HG02763 (cell line): ENCODE measurements around the gene ZBTB25.

ENCODE experiments used
- ATAC-seq: cut with Tn5 transposase; IDR thresholded peaks from one replicate; pipeline ENCODE4 v1.9.1; 2021; ENCODE audit warnings: mild to moderate bottlenecking, moderate library complexity; ENCODE audit not compliant: unreplicated experiment

Gene ZBTB25, protein sequence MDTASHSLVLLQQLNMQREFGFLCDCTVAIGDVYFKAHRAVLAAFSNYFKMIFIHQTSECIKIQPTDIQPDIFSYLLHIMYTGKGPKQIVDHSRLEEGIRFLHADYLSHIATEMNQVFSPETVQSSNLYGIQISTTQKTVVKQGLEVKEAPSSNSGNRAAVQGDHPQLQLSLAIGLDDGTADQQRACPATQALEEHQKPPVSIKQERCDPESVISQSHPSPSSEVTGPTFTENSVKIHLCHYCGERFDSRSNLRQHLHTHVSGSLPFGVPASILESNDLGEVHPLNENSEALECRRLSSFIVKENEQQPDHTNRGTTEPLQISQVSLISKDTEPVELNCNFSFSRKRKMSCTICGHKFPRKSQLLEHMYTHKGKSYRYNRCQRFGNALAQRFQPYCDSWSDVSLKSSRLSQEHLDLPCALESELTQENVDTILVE

GRCh38 chr14:64503434-64504309 lies at the start of gene ZBTB25:
TSS of gene ZBTB25 (minus strand) at chr14:64503838. CDS start at chr14:64490533, 13,305 bp downstream.
- ATAC-seq, result peak; percentile 60

DNA sequence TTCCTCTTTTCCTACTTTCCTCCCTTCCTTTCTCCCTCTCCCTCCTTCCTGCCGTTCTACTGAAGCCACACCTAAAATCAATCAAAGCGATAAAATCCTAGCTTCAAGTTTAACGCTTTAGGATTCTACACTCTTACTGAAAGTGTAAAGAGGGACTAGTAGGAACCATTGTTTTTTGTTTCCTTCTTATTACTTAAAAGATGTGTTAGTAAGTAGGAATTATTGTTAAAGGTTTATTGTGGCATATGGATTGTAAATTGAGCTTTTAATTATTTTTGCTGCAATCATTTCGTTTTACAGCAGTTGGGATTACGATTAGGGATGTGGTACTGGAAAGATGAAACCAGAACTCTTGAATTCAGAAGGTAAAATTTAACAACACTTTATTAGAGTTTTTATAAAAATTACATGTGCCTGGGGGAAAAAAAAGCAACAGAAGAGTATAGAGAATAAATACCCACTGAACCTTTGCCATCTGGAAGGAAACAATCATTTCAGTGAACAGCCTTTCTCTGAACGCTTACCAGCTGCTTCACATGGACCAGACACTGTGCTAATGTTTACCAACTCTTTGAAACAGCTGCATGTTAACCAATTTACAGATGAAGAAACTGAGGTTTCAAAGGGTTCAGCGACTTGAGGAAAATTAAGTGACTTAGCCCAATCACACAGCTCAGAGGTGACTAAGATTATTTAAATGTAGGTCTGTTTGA lies 47.1 kb upstream of the ZBTB25 start:
- ATAC-seq, result no peak

DNA sequence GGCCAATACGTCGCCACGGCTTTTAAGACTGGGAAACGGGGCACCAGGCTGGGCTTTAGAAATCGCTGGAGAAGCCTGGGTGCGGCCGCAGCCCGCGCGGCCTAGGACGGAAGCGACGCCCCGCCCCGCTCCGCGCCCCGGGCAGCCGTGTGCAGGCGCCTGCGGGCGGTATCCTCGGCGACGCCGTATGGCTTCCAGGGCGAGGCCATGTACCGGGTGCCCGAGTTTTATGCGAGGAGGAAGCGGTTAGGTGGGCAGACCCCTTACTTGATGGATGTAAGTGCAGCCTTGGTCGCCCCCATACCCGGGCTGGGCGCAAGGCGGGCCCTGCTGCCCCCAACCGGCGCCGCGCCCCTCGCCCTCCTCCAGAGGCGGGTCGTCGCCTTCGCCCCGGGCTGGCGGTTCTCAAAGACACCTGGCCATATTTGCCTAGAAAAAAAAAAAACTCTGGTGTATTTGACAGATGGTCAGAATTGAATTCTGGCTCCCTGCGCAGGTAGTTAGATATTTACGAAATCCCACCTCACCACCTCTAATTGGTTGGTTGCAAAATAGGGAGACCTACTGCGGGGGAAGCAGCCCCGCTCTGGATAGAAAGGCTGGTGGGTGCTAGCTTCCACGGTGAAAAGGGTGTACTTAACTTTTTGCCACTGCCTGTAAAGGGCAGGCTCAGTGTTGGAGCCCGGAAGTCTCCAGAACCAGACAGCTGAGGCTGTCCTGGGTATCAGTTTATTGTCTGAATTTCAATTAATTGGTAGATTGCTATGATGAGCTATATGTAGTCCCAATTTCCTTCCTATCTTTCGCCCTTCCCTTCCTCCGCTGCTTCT lies 46.4 kb upstream of the ZBTB25 start, which contains the start of gene PPP1R36:
Gene PPP1R36 (plus strand): TSS at position 171 of the 830 bp plus-strand sequence. CDS start 37 bp downstream, at position 208.
- ATAC-seq, result no peak

- ATAC-seq, result no peak
Observed at GRCh38 chr14:64549016-64549415, 45.4 kb upstream of the ZBTB25 start.

GRCh38 chr14:64544607-64545312 lies 41.1 kb upstream of the ZBTB25 start:
- ATAC-seq, result no peak

- no peak for ATAC-seq
Observed at GRCh38 chr14:64542836-64543201, 39.2 kb upstream of the ZBTB25 start.

- ATAC-seq, result no peak
Observed at GRCh38 chr14:64541972-64542835, 38.6 kb upstream of the ZBTB25 start.

DNA sequence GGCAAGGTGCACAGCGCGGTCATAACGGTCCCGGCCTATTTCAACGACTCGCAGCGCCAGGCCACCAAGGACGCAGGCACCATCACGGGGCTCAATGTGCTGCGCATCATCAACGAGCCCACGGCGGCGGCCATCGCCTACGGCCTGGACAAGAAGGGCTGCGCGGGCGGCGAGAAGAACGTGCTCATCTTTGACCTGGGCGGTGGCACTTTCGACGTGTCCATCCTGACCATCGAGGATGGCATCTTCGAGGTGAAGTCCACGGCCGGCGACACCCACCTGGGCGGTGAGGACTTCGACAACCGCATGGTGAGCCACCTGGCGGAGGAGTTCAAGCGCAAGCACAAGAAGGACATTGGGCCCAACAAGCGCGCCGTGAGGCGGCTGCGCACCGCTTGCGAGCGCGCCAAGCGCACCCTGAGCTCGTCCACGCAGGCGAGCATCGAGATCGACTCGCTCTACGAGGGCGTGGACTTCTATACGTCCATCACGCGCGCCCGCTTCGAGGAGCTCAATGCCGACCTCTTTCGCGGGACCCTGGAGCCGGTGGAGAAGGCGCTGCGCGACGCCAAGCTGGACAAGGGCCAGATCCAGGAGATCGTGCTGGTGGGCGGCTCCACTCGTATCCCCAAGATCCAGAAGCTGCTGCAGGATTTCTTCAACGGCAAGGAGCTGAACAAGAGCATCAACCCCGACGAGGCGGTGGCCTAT lies 37.8 kb upstream of the ZBTB25 start:
- no peak for ATAC-seq

- peak; percentile 92 for ATAC-seq
Observed at GRCh38 chr14:64540208-64541202, 36.9 kb upstream of the ZBTB25 start, which contains the start of gene HSPA2. TSS of gene HSPA2 (plus strand) at chr14:64540741. CDS start at chr14:64540850, 109 bp downstream.

GRCh38 chr14:64536488-64537245 lies 33.0 kb upstream of the ZBTB25 start:
- ATAC-seq, result no peak

DNA sequence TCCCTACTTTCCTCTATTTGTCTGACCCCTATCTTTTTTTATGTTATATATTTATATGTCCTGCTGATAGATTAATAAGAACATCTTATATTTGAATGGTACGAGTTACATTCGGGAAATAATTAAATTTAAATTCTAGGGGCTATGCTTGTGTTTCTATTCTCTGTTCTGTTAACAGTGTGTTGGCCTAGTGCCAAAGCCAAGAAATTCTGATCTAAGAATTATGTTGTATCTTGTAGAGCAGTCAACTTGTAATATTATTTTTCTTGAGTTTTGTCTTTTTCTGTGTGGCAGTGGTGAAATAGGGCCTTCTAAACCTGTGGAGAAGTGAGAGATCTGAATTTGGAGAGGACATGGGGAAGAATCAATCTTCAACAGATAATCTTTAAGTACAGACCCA lies 27.9 kb upstream of the ZBTB25 start:
- ATAC-seq, result no peak

DNA sequence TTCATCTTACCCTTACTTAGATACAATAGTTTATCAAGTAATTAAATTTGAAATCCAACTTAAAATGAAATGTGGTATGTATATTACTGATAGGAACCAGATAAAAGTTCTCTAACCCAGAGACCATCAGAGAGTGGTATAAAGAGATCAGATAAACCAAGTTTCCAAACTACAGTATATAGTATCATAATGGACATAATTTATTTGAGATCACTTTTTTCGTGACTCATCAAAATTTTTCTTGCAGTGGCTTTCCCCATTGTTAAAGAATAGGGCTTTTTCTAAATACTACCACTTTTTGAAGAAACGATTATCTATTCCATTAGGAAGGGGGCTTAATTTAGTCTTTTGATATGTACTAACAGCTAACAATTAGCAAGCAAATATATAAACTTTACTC lies 21.7 kb upstream of the ZBTB25 start:
- no peak for ATAC-seq

- ATAC-seq, result no peak
Observed at GRCh38 chr14:64522591-64523355, 19.1 kb upstream of the ZBTB25 start.

DNA sequence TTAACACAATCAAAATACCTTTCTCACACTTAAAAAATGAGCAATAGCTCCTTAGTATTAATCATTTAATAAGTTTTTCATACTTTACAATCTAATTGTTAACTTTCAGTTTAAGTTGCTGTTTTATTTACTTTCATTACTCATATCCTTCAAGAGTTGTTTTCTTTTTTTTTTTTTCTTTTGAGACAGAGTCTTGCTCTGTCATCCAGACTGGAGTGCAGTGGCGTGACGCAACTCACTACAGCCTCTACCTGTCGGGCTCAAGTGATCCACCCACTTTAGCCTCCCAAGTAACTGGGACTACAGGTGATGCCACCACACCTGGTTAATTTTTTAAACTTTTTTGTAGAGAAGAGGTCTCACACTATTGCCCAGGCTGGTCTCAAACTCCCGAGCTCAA lies 17.1 kb upstream of the ZBTB25 start:
- ATAC-seq, result no peak

GRCh38 chr14:64518229-64518628 lies 14.6 kb upstream of the ZBTB25 start:
- no peak for ATAC-seq
